ENCODE data around the gene TIPRL. TPM values are rescaled to one million over a fixed set of nuclear protein-coding genes. Genes with fewer than 3 reads are reported as not detected.
"Not testable (repeated sequence)": the region's sequence is repeated elsewhere in the genome, so short reads cannot be mapped to it uniquely, and the experiment has no call there.

The TIPRL gene
- total RNA-seq, 1 donor from 2014 or later, result 23.7 TPM

DNA sequence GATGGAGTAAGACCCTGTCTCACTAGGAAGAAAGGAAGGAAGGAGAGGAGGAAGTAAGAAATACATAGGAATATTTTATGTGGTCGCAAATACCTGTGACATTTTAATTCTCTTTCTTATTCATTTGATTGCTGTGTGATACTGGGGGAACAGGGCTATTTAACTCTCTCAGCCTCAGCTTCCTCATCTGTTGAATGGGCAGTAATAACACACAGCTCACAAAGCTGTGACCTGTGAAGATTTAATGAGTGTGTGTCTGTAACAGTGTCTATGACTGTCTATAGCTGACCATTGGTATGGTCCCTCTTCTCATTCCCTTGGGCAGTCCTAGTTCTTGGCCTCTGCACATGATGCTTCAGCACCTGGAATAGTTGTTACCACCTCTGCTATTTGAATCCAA, 28.5 kb upstream of the TIPRL start:
- no peak for TF ChIP-seq CTCF (IDR thresholded peaks at IDR 0.05)
- no peak for ATAC-seq
- no peaks in the 10 kb centered on the region for H3K9me3 ChIP-seq

GRCh38 chr1:168151935-168152334, 26.8 kb upstream of the TIPRL start:
- H3K9me3 ChIP-seq, result no peaks in the 10 kb centered on the region
- no peak for TF ChIP-seq CTCF (IDR thresholded peaks at IDR 0.05)
- H3K4me1 ChIP-seq, result no peaks in the 10 kb centered on the region
- no peaks in the 10 kb centered on the region for H3K27me3 ChIP-seq (ENCODE audit: low read depth)
- H3K27ac ChIP-seq, result no peak overlapping the region
- no peak overlapping the region for H3K4me3 ChIP-seq
- no peaks in the 10 kb centered on the region for H3K36me3 ChIP-seq
- intact Hi-C loops (cut with DNase I), result no loop called here
- DNase-seq (no peak), ATAC-seq (no peak)

More for the DNA sequence above, 28.5 kb upstream of the TIPRL start:
- DNase-seq, result no peak
- Histone ChIP-seq H3K36me3 (no peaks in the 10 kb centered on the region), H3K27ac (no peak overlapping the region), H3K4me3 (no peak overlapping the region), H3K4me1 (peaks cover 9% of the 10 kb centered on the region), H3K27me3 (ENCODE audit: low read depth) (no peaks in the 10 kb centered on the region)
- intact Hi-C loops (cut with DNase I), result no loop called here

GRCh38 chr1:168154707-168155106, 24.1 kb upstream of the TIPRL start:
- H3K27me3 ChIP-seq (ENCODE audit: low read depth); H3K4me1 ChIP-seq; ATAC-seq; intact Hi-C loops (cut with DNase I); H3K27ac ChIP-seq; H3K36me3 ChIP-seq; H3K4me3 ChIP-seq; H3K9me3 ChIP-seq; DNase-seq: not testable (repeated sequence)

GRCh38 chr1:168155910-168156309, 22.9 kb upstream of the TIPRL start:
- Histone ChIP-seq H3K27ac (no peak overlapping the region), H3K4me3 (no peak overlapping the region), H3K9me3 (peaks cover 13% of the 10 kb centered on the region), H3K4me1 (no peaks in the 10 kb centered on the region), H3K27me3 (ENCODE audit: low read depth) (no peaks in the 10 kb centered on the region), H3K36me3 (no peaks in the 10 kb centered on the region)
- TF ChIP-seq CTCF (IDR thresholded peaks at IDR 0.05), result no peak
- DNase-seq, result no peak
- intact Hi-C loops (cut with DNase I), result no loop called here
- ATAC-seq, result no peak

GRCh38 chr1:168157638-168158037, 21.1 kb upstream of the TIPRL start:
- intact Hi-C loops (cut with DNase I), result no loop called here
- Histone ChIP-seq H3K36me3 (no peaks in the 10 kb centered on the region), H3K4me1 (no peaks in the 10 kb centered on the region), H3K27me3 (ENCODE audit: low read depth) (no peaks in the 10 kb centered on the region), H3K27ac (no peak overlapping the region), H3K9me3 (peaks cover 13% of the 10 kb centered on the region), H3K4me3 (no peak overlapping the region)
- ATAC-seq (no peak), DNase-seq (no peak)
- no peak for TF ChIP-seq CTCF (IDR thresholded peaks at IDR 0.05)

DNA sequence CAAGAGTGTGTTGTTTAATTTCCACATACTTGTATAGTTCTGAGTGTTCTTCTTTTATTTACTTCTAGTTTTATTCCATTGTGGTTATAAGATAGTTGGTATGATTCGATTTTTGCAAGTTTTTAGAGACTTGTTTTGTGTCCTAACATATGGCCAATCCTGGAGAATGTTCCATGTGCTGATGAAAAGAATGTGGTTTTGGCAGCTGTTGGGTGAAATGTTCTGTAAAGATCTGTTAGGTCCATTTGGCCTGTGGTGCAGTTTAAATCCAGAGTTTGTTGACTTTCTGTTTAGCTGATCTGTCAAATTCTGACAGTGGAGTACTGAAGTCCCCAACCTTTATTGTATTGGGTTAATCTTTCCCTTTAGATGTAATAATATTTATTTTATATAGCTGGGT, 19.5 kb upstream of the TIPRL start:
- Histone ChIP-seq H3K27me3 (ENCODE audit: low read depth) (no peaks in the 10 kb centered on the region), H3K4me1 (no peaks in the 10 kb centered on the region), H3K27ac (no peak overlapping the region), H3K36me3 (no peaks in the 10 kb centered on the region), H3K4me3 (no peak overlapping the region), H3K9me3 (peaks cover 13% of the 10 kb centered on the region)
- intact Hi-C loops (cut with DNase I), result no loop called here
- DNase-seq, result no peak
- no peak for ATAC-seq
- TF ChIP-seq CTCF (IDR thresholded peaks at IDR 0.05), result no peak
